Sigmoid colon (tissue), 3 donors: ENCODE measurements around the gene AAMP.

Experiments
- CTCF ChIP-seq, 4 experiments: fragments of 450-650 bp in 3 of 4; fragments of 200-600 bp in 1 of 4; IDR thresholded peaks; one replicate each; pipeline ENCODE4 v1.5.1; 2016 to 2019; ENCODE audit warnings: antibody characterized with exemption in 4 of 4, mild to moderate bottlenecking in 3 of 4, moderate library complexity in 2 of 4
- POLR2A ChIP-seq, 2 donors: fragments of 450-650 bp; IDR thresholded peaks; one replicate each; pipeline ENCODE4 v1.6.1; 2016; ENCODE audit warnings: antibody characterized with exemption in 2 of 2, mild to moderate bottlenecking in 2 of 2, moderate library complexity in 2 of 2

- no peak for TF ChIP-seq CTCF (IDR thresholded peaks at IDR 0.05)
- TF ChIP-seq POLR2A (IDR thresholded peaks at IDR 0.05), result no peak
These were observed 48.3 kb upstream of the AAMP start for GRCh38 chr2:218318241-218318640.
